ENCODE results near the gene SDR9C7.

SDR9C7 gene

GRCh38 chr12:56874821-56875220, 59.4 kb downstream of the SDR9C7 start:
- H3K27me3 ChIP-seq (ENCODE audit: control insufficient read depth, insufficient read depth, low read length), result no peaks in the 10 kb centered on the region
- H3K27ac ChIP-seq (ENCODE audit: low read depth, low read length), result no peak overlapping the region
- H3K36me3 ChIP-seq (ENCODE audit: control insufficient read depth, insufficient read depth, low read length), result no peaks in the 10 kb centered on the region
- no peaks in the 10 kb centered on the region for H3K4me1 ChIP-seq (ENCODE audit: control insufficient read depth, insufficient read depth, low read length)
- no peak overlapping the region for H3K9ac ChIP-seq (ENCODE audit: low read length)
- H3K9me3 ChIP-seq (ENCODE audit: control insufficient read depth, insufficient read depth, low read depth, low read length), result peaks cover 36% of the 10 kb centered on the region
- no peak overlapping the region for H3K4me3 ChIP-seq (ENCODE audit: low read depth, low read length)

DNA sequence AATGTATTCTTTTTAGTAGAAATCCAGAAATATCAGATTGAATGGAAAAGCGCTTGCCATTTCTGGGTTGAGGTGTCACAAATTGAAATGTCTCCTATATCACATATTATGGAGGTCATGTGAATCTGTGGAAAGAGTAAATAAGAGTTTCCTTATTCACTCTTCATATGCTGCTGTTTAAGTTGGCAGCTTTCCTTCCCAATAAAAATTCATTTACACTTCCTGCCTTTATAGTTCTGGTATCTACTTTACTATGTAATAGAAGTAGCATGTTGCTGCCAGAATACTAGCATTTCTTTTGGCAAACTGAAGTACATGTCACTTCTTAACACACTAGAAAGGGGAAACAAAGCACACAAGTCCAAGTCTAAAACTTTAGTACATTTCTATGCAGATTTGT, 60.8 kb downstream of the SDR9C7 start:
- Histone ChIP-seq H3K4me1 (ENCODE audit: control insufficient read depth, insufficient read depth, low read length) (no peaks in the 10 kb centered on the region), H3K27me3 (ENCODE audit: control insufficient read depth, insufficient read depth, low read length) (no peaks in the 10 kb centered on the region), H3K4me3 (ENCODE audit: low read depth, low read length) (no peak overlapping the region), H3K27ac (ENCODE audit: low read depth, low read length) (no peak overlapping the region), H3K36me3 (ENCODE audit: control insufficient read depth, insufficient read depth, low read length) (no peaks in the 10 kb centered on the region), H3K9ac (ENCODE audit: low read length) (no peak overlapping the region), H3K9me3 (ENCODE audit: control insufficient read depth, insufficient read depth, low read depth, low read length) (peaks cover 43% of the 10 kb centered on the region)
